A549 (cell line): ENCODE measurements around the gene CTSA. TPM values are rescaled to one million over a fixed set of nuclear protein-coding genes. Genes with fewer than 3 reads are reported as not detected.

Source experiments
- ATAC-seq, 2 experiments: fragments of 200-7000 bp in 1 of 2; fragments of >200 bp in 1 of 2; cut with Nextera tagmentation in 1 of 2; cut with Tn5 transposase in 1 of 2; 3 replicates each; pipeline versions ENCODE4 v1.8.0 to v1.9.1; 2018 to 2020; ENCODE audit warnings: mild to moderate bottlenecking in 1 of 2, moderate library complexity in 1 of 2
- CTCF ChIA-PET: fragments of 300-600 bp; sonication (Branson Sonifier 250); formaldehyde crosslinking; extraction: SDS; loops from one replicate; lab custom pipeline; 2021; ENCODE audit warnings: antibody characterized with exemption, inconsistent platforms; lab: Yijun Ruan, JAX
- POLR2A ChIA-PET: fragments of 350-600 bp; formaldehyde crosslinking; extraction: SDS; loops from one replicate; lab custom pipeline; 2021; ENCODE audit warnings: antibody characterized with exemption, inconsistent platforms; lab: Yijun Ruan, JAX
- DNase-seq, 2 experiments: peaks; one replicate each; pipeline versions ENCODE4 v3.0.0 to v3.0.0-alpha.2; 2011 to 2016; ENCODE audit warnings: low read depth in 1 of 2, low spot score in 1 of 2
- FAIRE-seq: peaks from 2 replicates; lab custom pipeline; 2011; peaks lifted over from hg19 to GRCh38; lab: Jason Lieb, UNC
- H3K27ac ChIP-seq, 2 experiments: fragments of >200 bp; sonication (Bioruptor Twin); formaldehyde crosslinking; 3 replicates each; pipeline ENCODE4 v1.5.1; 2016 to 2017
- H3K4me1 ChIP-seq: fragments of >200 bp; sonication (Bioruptor Twin); formaldehyde crosslinking; 3 replicates; pipeline ENCODE4 v1.6.1; 2016
- H3K4me2 ChIP-seq: fragments of >200 bp; sonication (Bioruptor Twin); formaldehyde crosslinking; 3 replicates; pipeline ENCODE4 v1.6.1; 2016
- H3K4me3 ChIP-seq: fragments of >200 bp; sonication (Bioruptor Twin); formaldehyde crosslinking; 3 replicates; pipeline ENCODE4 v1.5.1; 2016
- H3K9me3 ChIP-seq: fragments of >200 bp; sonication (Bioruptor Twin); formaldehyde crosslinking; 3 replicates; pipeline ENCODE4 v1.6.1; 2016
- BHLHE40 ChIP-seq: IDR thresholded peaks from 2 replicates; pipeline ENCODE4 v1.6.1; 2012; ENCODE audit warnings: low read depth, low read length, inconsistent platforms
- CHD2 ChIP-seq: fragments of 150-350 bp; IDR thresholded peaks from 2 replicates; pipeline ENCODE4 v1.6.1; 2014; ENCODE audit warnings: low read length; ENCODE audit not compliant: partially characterized antibody
- EP300 ChIP-seq, 2 experiments: fragments of >200 bp; sonication (Bioruptor Twin); formaldehyde crosslinking; IDR thresholded peaks; 2 replicates in 1 of 2; 3 replicates in 1 of 2; pipeline ENCODE4 v1.6.1; 2016 to 2017
- ESRRA ChIP-seq: fragments of 150-350 bp; IDR thresholded peaks from 2 replicates; pipeline ENCODE4 v1.6.1; 2014; ENCODE audit warnings: mild to moderate bottlenecking, low read length, borderline replicate concordance
- GATA3 ChIP-seq: IDR thresholded peaks from 2 replicates; pipeline ENCODE4 v1.6.1; 2012; ENCODE audit warnings: borderline replicate concordance
- HOXB13 ChIP-seq: fragments of 250-450 bp; sonication (Bioruptor Pico); IDR thresholded peaks from 2 replicates; pipeline ENCODE4 v1.5.0; 2020; ENCODE audit warnings: low read depth, mild to moderate bottlenecking, moderate library complexity
- MAZ ChIP-seq: fragments of 150-350 bp; IDR thresholded peaks from 2 replicates; pipeline ENCODE4 v1.6.1; 2014; ENCODE audit warnings: antibody characterized with exemption, low read depth, low read length, borderline replicate concordance
- NFE2L2 ChIP-seq: fragments of 150-350 bp; conservative IDR thresholded peaks from 2 replicates; pipeline ENCODE4 v1.6.1; 2014; ENCODE audit warnings: low read length
- RAD21 ChIP-seq, 2 experiments: fragments of >200 bp in 1 of 2; sonication (Bioruptor Twin) in 1 of 2; formaldehyde crosslinking in 1 of 2; IDR thresholded peaks in 1 of 2; conservative IDR thresholded peaks in 1 of 2; 2 replicates in 1 of 2; 3 replicates in 1 of 2; pipeline ENCODE4 v1.6.1; 2012 to 2018; ENCODE audit warnings: inconsistent platforms in 1 of 2
- RARB ChIP-seq: fragments of 250-450 bp; sonication (Bioruptor Pico); IDR thresholded peaks from 2 replicates; pipeline ENCODE4 v1.8.0; 2021; ENCODE audit warnings: mild to moderate bottlenecking, moderate library complexity
- RCOR1 ChIP-seq: fragments of 150-350 bp; IDR thresholded peaks from 2 replicates; pipeline ENCODE4 v1.6.1; 2014; ENCODE audit warnings: antibody characterized with exemption, low read length, low read depth
- TP53 ChIP-seq: fragments of 250-450 bp; sonication (Bioruptor Pico); IDR thresholded peaks from 2 replicates; pipeline ENCODE4 v1.5.0; 2021; ENCODE audit warnings: mild to moderate bottlenecking, moderate library complexity
- ZC3H11A ChIP-seq: fragments of 450-650 bp; IDR thresholded peaks from 2 replicates; pipeline ENCODE4 v1.6.1; 2014; ENCODE audit warnings: antibody characterized with exemption, mild to moderate bottlenecking
- ZFP36 ChIP-seq: fragments of 450-650 bp; IDR thresholded peaks from 2 replicates; pipeline ENCODE4 v1.6.1; 2014; ENCODE audit warnings: borderline replicate concordance; ENCODE audit not compliant: partially characterized antibody
- ZNF302 ChIP-seq: fragments of 250-450 bp; sonication (Bioruptor Pico); IDR thresholded peaks from 2 replicates; pipeline ENCODE4 v1.9.0; 2021; ENCODE audit warnings: inconsistent platforms, mild to moderate bottlenecking, moderate library complexity
- WGBS: methylation state at CpG from one replicate; pipeline ENCODE4 v1.1.6; 2017; ENCODE audit errors: missing lambda C conversion rate; 5-methylcytosine and 5-hydroxymethylcytosine counted together
- polyA plus RNA-seq, 4 experiments: library from polyadenylated mRNA; depleted of rRNA in 3 of 4; stranded (reverse); fragments of >200 nt; fragmentation: RNase III in 1 of 4; extraction: RNeasy Plus Mini Kit Qiagen cat#74134 plus additional on column Dnase treatment in 1 of 4; gene quantifications; 2 replicates in 3 of 4; 3 replicates in 1 of 4; pipeline ENCODE4 v1.2.3, GENCODE V29; 2011 to 2017
- TF ChIP-seq, protein P1 (sequence below): fragments of >200 bp; sonication (Bioruptor Twin); formaldehyde crosslinking; IDR thresholded peaks from 3 replicates; pipeline ENCODE4 v1.6.1; 2016
- TF ChIP-seq, protein P2 (sequence below): fragments of >200 bp; sonication (Bioruptor Twin); formaldehyde crosslinking; IDR thresholded peaks from 3 replicates; pipeline ENCODE4 v1.5.1; 2016
- TF ChIP-seq, protein P3 (sequence below): IDR thresholded peaks from 2 replicates; pipeline ENCODE4 v1.6.1; 2012

CTSA gene
- polyA plus RNA-seq, 2 of the 4 experiments (the other 2 are of a cell fraction): 53.1 to 95.6 TPM

DNA sequence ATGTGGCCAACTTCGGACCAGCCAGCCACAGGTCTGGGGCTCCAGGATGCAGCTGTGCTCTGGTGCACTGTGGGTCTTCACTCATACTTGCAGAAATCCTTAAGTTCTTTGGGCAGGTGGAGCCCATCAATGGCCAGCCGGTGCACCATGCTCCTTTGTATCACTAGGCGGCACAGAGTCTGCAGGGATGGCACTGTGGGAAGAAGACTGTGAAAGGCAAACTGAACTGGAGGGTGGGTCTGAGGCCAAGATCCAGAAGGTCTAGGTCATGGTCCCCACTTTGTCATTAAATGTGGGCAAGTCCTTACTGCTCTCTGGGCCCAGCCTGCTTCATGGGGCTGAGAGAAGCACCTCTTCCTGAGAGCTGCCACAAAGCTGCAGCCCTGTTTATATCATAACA is 2.5 kb upstream of the CTSA start:
- CTCF ChIA-PET: interaction anchor here (0.8 to 1.8 kb wide), 4 partner anchors 11 to 82 kb away, joined by 3 to 7 read pairs (median 5); no protein-coding TSS in a partner anchor
- H3K4me3 ChIP-seq: no peak overlapping the region
- POLR2A ChIA-PET: interaction anchor here (2.9 to 3.2 kb wide), 2 partner anchors 8 to 46 kb away, joined by 19 to 26 read pairs; partner anchors contain the start of genes PCIF1 and ZSWIM1
- peaks cover 23% of the 10 kb centered on the region for H3K4me1 ChIP-seq
- FAIRE-seq (no peak), DNase-seq (no peak), ATAC-seq (no peak)
- no peak overlapping the region for H3K4me2 ChIP-seq
- no peak overlapping the region for H3K27ac ChIP-seq
- 83% methylated on average over 3 of the region's 3 CpGs for WGBS
- no peaks in the 10 kb centered on the region for H3K9me3 ChIP-seq
- TF ChIP-seq ZNF302 (CRISPR knock-in tag) (no peak), ZC3H11A (no peak), CHD2 (no peak), RARB (no peak), MAZ (no peak), BHLHE40 (no peak), TP53 (no peak), ESRRA (no peak)

DNA sequence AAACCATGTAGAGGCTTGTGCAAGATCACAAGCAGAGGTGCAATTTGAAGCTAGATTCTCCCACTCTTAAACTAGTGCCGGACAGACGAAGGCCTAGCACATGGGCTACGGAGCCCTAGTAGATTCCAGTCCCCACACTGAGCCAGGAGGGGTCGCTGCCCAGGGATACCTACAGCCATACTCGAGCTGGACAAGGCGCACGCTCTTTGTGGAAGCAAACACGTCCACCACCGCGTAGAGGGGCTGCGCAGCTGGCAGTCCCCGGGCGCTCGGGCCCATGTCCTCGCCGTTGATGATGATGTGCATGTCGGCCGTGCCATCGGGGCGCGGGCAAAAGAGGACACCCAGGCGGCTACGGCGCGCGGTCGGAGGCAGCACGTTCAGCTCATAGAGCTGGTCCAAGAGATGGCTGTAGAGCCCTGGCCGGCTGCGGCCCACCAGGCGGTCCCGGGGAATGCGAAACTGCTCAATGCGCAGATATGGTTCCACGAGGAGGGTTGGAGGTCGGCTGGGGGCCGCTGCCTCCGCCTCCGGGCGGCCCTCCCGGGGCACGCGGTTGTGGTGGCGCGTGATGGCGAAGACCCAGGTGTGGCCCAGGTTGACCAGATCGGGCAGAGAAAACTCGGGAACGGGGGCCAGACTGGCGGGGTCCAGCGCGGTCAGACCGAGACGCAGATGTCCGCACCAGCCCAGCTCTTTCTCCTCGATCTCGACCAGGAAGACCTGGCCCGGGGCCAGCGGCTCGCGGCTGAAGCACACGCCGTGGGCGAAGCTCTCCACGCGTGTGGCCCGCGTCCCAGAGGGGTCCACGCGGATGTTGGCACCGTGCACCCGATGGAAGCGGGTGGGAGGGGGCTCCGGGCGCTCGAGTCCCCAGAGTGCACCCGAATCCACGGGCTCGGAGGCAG is 804 bp upstream of the CTSA start:
- peak; percentile 36 to 70; a peak in 4 of 6 replicates for ATAC-seq
- TF ChIP-seq, protein P1, sequence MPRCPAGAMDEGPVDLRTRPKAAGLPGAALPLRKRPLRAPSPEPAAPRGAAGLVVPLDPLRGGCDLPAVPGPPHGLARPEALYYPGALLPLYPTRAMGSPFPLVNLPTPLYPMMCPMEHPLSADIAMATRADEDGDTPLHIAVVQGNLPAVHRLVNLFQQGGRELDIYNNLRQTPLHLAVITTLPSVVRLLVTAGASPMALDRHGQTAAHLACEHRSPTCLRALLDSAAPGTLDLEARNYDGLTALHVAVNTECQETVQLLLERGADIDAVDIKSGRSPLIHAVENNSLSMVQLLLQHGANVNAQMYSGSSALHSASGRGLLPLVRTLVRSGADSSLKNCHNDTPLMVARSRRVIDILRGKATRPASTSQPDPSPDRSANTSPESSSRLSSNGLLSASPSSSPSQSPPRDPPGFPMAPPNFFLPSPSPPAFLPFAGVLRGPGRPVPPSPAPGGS: no peak
- TF ChIP-seq, protein P2, sequence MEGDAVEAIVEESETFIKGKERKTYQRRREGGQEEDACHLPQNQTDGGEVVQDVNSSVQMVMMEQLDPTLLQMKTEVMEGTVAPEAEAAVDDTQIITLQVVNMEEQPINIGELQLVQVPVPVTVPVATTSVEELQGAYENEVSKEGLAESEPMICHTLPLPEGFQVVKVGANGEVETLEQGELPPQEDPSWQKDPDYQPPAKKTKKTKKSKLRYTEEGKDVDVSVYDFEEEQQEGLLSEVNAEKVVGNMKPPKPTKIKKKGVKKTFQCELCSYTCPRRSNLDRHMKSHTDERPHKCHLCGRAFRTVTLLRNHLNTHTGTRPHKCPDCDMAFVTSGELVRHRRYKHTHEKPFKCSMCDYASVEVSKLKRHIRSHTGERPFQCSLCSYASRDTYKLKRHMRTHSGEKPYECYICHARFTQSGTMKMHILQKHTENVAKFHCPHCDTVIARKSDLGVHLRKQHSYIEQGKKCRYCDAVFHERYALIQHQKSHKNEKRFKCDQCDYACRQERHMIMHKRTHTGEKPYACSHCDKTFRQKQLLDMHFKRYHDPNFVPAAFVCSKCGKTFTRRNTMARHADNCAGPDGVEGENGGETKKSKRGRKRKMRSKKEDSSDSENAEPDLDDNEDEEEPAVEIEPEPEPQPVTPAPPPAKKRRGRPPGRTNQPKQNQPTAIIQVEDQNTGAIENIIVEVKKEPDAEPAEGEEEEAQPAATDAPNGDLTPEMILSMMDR: peak; percentile 20; the same call in 1 of the 3 replicates
- no peak for TF ChIP-seq GATA3
- no peak for TF ChIP-seq EP300 (IDR thresholded peaks at IDR 0.05)
- TF ChIP-seq, protein P3, sequence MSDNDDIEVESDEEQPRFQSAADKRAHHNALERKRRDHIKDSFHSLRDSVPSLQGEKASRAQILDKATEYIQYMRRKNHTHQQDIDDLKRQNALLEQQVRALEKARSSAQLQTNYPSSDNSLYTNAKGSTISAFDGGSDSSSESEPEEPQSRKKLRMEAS: 0 out of 2 replicates have a peak, but pooled peaks have one; percentile 20
- no peak for TF ChIP-seq RCOR1
- peak; percentile 29 for TF ChIP-seq ZFP36
- H3K9me3 ChIP-seq: no peaks in the 10 kb centered on the region
- CTCF ChIA-PET: interaction anchor here (0.6 to 2.6 kb wide), 13 partner anchors 8 to 97 kb away, joined by 3 to 12 read pairs (median 3); partner anchors contain the start of genes PCIF1 and ZSWIM1
- FAIRE-seq: no peak
- peak; percentile 35 to 66 for DNase-seq
- POLR2A ChIA-PET: interaction anchor here (0.7 to 3.2 kb wide), 5 partner anchors 9 to 57 kb away, joined by 3 to 26 read pairs (median 4); partner anchors contain the start of genes PCIF1, SNX21 and ZSWIM1
- peaks cover 15% of the 10 kb centered on the region for H3K4me1 ChIP-seq
- H3K4me2 ChIP-seq: peak overlapping the region; percentile 100
- H3K4me3 ChIP-seq: peak overlapping the region; percentile 96
- peak overlapping the region; percentile 90 to 99 for H3K27ac ChIP-seq
- 42% methylated on average over 32 of the region's 79 CpGs for WGBS

DNA sequence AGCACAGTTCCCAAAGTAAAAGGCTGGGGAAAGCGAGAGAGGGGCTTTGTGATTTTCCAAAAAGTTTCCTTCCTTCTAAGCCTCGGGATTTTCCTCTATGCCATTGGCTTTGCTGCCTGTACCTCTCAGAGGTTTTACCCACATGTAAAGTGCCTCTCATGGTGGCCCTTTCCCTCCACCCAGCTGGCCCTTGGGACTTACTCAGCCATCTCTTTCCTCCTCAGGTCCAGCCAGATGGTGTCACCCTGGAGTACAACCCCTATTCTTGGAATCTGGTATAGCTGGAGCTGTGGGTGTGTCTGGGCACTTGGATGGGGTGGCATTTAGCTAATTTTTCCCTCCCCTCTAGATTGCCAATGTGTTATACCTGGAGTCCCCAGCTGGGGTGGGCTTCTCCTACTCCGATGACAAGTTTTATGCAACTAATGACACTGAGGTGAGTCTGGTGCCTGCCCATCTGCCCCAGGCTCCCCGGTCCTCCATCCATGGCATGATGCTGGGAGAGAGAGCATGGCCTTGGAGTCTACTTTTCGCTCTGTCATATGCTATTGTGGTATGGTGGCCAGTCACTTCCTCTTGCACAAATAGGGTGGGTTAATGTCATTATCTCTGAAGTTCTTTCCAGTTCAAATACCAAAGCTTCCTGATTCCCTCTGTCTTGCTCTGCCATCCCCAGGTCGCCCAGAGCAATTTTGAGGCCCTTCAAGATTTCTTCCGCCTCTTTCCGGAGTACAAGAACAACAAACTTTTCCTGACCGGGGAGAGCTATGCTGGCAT is 1.1 kb downstream of the CTSA start:
- ChIA-PET POLR2A (interaction anchor here (0.6 to 2.1 kb wide), 6 partner anchors 9 to 58 kb away, joined by 4 to 9 read pairs (median 4); partner anchors contain the start of genes PCIF1, SNX21 and ZSWIM1), CTCF (interaction anchor here (0.6 to 2.6 kb wide), 10 partner anchors 10 to 263 kb away, joined by 3 to 9 read pairs (median 4); no protein-coding TSS in a partner anchor)
- FAIRE-seq: no peak
- peak overlapping the region; percentile 100 for H3K4me2 ChIP-seq
- TF ChIP-seq HOXB13 (CRISPR knock-in tag) (no peak), NFE2L2 (no peak), RAD21 (conservative IDR thresholded peaks at IDR 0.05 in 1 of 2, IDR thresholded peaks at IDR 0.05 in 1 of 2) (peak; percentile 17 to 36; a peak in 2 of 5 replicates)
- TF ChIP-seq, protein P3: no peak
- TF ChIP-seq, all 56 proteins: peak for 1
- 73% methylated on average over 9 of the region's 9 CpGs for WGBS
- peak overlapping the region; percentile 96 for H3K4me3 ChIP-seq
- H3K27ac ChIP-seq: peak overlapping the region; percentile 90 to 99
- DNase-seq: peak; percentile 50 to 81
- ATAC-seq: peak; percentile 70
- H3K4me1 ChIP-seq: peaks cover 14% of the 10 kb centered on the region
- H3K9me3 ChIP-seq: no peaks in the 10 kb centered on the region
